NCI-H2029 (cell line): ENCODE results near the gene SEC14L5.
"Not testable (repeated sequence)": the region's sequence is repeated elsewhere in the genome, so short reads cannot be mapped to it uniquely, and the experiment has no call there.

Experiments used
- DNase-seq: peaks from one replicate; lab custom pipeline; 2025; lab: John Stamatoyannopoulos, UW

The SEC14L5 gene

GRCh38 chr16:5036228-5037156 lies 78.4 kb downstream of the SEC14L5 start:
- DNase-seq = no peak

DNA sequence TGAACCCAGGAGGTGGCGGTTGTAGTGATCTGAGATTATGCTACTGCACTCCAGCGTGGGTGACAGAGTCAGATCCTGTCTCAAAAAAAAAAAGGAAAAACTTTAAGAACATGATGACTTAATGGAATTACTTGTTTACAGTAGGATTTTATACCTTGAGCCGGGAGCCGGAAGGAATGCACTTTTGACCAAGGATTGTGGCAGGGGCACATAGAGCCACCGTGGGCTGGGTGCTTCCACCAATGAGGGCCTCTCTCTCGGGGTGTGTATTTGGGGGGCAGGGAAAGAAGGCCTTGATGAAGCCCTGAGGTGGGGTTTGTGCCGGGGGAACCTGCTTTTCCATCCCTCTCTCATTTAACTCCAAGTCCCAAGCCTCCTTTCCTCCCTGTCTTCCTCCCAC lies 82.3 kb downstream of the SEC14L5 start:
- no peak for DNase-seq

DNA sequence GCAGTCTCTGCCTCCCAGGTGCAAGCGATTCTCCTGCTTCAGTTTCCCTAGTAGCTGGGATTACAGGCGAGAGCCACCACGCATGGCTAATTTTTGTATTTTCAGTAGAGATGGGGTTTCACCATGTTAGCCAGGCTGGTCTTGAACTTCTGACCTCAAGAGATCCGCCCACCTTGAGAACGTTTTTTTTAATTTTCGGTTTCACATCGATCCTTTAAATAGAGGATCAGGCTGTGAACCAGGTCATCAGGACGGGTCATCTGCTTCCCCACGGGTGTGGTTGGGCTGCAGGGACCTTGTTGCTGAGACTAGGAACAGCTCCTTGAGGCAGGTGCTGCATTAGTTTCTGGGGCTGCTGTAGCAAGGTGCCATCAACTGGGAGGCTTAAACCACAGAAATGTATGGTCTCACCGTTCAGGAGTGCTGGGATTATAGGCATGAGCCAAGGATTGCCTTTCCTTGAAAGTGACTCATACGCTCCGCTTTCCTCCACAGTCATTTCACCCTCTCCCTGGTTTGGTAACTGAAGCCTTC lies 83.5 kb downstream of the SEC14L5 start:
- DNase-seq = no peak

GRCh38 chr16:5042574-5043171 lies 84.5 kb downstream of the SEC14L5 start:
- no peak for DNase-seq

- DNase-seq = no peak
These were observed 85.9 kb downstream of the SEC14L5 start for GRCh38 chr16:5044011-5044540.

DNA sequence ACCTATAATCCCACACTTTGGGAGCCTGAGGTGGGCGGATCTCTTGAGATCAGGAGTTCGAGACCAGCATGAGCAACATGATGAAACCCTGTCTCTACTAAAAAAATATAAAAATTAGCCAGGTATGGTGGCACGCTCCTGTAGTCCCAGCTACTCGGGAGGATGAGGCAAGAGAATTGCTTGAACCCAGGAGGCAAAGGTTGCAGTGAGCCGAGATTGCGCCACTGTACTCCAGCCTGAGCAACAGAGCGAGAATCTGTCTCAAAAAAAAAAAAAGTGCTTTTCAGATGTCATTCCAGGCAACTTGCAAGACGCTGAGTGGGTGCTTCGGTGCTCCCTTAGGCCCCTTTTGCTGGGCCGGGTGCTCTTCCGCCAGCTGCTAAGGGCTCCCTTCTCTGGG lies 86.5 kb downstream of the SEC14L5 start:
- DNase-seq = not testable (repeated sequence)

GRCh38 chr16:5045499-5046115 lies 87.5 kb downstream of the SEC14L5 start:
- no peak for DNase-seq

DNA sequence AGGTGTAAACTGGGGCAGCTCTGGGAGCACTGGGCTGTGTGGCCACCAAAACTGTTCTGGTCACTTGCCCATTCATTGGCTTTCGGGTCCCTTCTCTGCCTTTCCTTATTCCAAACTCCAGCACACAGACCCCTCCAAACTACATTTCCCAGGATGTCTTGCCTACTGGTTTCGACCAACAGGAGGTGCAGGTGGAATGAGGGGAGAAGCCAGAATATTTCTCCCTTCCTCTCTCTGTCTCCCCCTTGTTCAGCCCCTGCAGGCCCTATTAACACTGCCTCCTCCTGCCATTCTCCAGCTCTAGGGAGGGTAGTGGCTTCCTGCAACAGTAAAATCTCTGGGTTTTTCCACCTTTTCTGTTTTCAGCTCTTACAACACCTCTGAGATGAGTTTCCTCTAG lies 88.8 kb downstream of the SEC14L5 start:
- no peak for DNase-seq

DNA sequence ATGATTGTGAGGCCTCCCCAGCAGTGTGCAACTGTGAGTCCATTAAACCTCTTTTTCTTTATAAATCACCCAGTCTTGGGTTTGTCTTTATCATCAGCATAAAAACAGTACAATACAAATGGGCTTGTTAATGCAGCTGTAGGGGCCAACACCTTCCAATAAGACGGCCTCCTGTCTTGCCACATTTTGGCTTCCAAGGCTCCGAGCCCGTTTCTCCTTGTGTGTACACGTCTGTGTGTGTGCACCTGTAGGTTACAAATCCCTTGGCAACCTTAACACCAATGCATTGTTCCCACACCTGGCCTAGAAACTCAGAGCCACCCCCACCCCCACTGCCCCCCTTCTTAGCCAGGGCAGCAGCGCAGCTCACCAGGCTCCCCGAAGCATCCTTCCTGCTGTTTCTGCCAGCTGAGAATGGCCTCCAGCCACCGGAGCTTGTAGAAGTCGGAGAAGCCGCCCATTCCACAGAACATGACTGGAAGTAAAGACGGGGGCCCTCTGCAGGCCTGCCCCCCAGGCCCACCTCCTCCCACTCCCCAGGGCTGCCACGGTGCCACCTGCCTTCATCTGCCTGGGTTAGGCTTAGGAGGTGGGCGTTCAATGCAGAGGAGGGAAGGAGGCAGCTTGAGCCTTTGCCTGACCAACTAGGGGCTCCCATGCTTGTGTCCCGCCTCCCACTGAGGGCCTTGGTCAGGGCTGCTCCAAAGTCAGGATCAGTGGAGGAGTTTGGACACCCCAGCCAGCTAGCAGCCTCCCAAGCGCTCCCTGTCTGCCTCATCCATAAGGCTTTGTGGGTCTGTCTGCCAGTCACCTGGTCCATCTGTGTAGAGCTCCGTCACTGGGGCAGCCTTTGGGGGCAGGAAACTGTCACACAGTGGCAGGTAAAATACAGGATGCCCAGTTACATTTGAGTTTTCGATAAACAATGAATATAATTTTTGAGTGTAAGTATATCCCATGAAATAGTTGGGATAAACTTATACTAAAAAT lies 97.0 kb downstream of the SEC14L5 start:
- no peak for DNase-seq

DNA sequence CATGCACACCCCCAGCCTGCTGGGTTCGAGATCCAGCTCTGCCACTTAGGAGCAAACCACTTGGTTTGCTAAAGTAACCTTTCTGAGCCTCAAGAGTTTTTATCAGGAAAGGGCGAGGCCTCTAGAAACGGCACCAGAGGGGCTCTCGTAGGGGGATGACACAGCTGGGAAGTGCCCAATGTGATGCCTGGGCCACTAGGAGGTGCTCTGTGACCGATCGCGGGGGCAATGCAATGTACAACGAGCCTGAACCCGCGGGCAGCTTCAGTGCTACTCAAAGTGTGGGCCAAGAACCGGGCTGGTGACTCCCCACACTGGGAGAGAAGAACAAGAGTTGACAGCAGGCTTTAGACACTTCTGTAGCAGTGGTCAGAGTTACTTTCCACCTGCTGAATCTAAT lies 98.2 kb downstream of the SEC14L5 start:
- DNase-seq = no peak

DNA sequence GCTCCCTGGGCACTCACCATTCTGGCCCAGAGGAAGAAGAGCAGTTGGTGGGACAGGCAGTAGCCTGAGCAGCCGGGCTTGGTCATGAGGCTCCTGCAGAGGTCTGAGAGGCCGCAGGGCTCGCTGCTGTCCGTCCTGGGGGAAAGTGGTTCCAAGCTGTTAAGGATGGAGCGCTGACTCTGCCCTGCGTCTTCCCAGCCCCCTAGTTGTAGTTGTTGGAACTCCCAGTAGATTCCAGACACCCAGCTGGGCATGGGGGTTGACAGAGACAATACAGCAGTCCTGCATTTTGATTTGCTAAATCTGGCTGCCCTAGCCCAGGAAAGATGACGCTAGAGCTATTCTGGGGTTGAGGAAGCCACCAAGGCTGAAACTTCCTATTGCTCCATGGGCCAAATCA lies 100.3 kb downstream of the SEC14L5 start:
- no peak for DNase-seq

- no peak for DNase-seq
These were observed 101.4 kb downstream of the SEC14L5 start for GRCh38 chr16:5059386-5060072.

- DNase-seq = no peak
These were observed 102.0 kb downstream of the SEC14L5 start for GRCh38 chr16:5060073-5060641.

DNA sequence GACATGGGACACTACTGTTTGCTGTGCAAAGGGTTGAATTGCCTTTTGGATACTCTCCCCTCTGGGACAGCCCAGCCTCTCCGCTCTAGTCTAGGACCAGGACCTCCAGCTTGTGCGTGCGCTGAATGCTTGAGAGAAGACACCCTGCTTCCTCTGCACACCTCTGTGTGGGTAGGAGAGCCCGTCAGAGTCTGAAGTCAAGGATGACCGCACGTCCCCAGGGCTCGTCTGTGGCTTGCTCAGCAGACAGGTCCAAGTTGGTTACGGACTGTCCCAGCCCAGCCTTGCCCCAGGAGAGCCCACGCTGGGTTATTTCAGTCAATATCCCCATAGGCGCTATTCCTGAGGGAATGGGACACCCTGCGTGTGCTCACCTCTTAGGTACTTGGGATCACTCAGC lies 103.9 kb downstream of the SEC14L5 start:
- DNase-seq = no peak

DNA sequence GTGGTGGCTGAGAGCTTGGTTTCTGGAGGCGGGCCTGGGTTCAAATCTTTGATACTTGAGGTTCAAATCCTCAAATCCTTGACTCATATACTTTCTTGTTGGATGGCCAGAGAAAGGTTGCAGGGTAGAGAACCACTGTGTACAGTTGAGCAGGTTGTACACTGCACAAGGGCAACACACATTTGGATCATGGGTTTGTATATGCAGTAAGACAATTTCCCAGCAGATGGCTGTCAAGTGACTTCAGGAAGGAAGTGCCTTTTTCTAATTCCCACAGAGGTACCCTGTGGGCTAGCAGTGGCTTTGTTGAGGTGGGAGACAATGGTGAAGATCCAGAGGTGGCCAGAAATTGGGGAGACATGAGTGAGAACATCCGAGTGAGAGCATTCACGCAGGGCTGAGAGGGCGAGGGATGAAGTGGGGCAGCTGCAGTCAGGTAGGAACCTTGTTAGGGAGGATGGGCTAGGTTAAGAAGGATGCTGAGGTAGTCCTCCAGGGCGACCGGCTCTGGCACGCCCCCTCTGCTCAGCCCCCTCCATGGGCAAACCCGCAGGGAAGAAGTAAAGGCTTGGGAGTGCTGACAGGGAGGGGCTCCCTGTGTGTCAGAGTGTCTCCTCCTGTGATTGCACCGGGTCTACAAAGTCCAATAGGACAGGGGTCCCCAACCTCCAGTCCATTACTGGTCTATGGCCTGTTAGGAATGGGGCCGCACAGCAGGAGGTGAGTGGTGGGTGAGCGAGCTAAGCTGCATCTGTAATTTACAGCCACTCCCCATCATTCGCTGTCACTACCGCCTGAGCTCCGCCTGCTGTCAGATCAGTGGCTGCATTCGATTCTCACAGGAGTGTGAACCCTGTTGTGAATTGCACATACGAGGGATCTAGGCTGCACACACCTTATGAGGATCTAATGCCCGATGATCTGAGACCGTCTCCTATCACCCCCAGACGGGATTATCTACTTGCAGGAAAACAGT lies 104.9 kb downstream of the SEC14L5 start:
- DNase-seq = no peak

- peak; percentile 54 for DNase-seq
These were observed 106.8 kb downstream of the SEC14L5 start for GRCh38 chr16:5064915-5065314.

DNA sequence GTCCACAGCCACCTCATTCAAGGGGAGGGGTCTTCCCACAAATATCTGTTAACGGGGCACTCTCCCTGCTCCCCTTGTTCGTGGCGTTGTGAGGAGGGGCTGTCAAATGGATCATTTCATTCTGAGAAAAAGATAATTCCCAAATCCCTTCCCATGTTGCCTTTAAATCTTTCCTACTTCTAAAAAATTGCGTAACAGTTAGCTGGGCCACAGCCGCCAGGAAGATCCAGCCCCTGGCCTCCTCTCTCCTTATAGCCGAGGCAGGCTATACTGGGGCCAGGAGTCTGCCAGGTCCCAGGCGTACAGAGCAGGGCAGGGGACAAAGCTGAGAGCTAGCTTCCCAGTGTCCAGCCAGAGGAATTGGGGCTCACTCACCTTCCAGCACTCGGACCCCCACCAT lies 107.2 kb downstream of the SEC14L5 start:
- DNase-seq = no peak

DNA sequence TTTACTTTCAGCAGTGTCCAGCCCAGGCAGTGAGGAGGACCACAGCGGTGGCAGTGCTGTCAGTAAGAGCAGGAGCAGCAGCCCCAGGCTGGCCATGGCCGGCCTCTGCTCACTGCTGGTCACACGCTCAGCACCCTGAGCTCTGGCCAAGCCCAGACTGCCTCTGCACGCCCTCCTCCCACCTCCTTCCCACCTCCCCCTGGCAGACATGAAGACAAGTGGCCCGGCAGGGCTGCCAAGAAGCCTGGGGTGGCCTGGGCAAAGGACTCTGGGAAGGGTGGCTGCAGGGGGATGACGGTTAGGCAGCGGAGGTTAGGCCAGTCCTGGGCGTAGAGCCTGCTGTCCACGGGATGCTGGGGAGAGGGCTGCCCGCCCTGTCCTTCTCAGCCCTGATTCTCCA lies 107.7 kb downstream of the SEC14L5 start, which contains the start of gene C16orf89:
TSS of gene C16orf89 (minus strand) at position 144 of the 400 bp plus-strand sequence. CDS start at position 96, 48 bp downstream.
- DNase-seq = no peak

- no peak for DNase-seq
These were observed 108.4 kb downstream of the SEC14L5 start for GRCh38 chr16:5066511-5066910.
